Raji (cell line): ENCODE data around the gene PCGF3.

Experiments
- POLR2A ChIP-seq: IDR thresholded peaks from 2 replicates; pipeline ENCODE4 v1.6.1; 2011; ENCODE audit warnings: low read depth, low read length, control low read depth; ENCODE audit not compliant: insufficient read depth

Gene PCGF3

DNA sequence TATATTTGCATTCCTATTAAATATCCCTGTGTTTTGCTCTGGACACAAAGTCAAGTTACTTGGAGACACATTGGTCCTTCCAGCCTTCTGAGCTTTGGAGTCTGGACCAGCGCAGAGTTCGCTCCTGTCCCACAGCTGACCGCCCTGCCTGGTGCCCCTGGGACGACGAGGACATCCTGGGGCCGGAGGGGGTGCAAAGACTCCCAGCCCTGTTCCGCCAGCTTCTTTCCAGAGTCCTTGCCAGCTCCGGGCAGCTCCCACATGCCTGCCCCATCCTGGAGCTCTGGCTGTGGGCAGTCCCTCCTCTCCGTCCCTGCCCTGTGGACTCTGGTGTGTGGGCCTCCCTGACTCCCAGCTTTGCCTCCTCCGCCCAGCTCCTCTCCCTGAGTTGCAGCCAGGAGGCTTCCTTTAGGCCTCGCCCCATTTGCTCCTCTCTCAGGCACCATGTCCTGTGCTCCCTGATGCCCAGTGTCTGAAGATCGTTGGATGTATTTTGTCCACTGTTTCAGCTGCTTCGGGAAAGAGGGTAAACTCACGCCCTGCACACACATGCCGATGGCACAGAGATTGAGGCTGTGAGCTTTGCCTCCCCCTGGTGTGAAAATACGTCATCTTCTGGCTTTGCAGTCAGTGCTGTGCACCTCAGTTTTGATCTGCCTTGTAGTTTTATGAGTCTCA is 4.9 kb upstream of the PCGF3 start:
- no peak for TF ChIP-seq POLR2A

- no peak for TF ChIP-seq POLR2A
Measured at GRCh38 chr4:702618-703048, 3.0 kb upstream of the PCGF3 start.

- no peak for TF ChIP-seq POLR2A
Measured at GRCh38 chr4:703336-704197, 2.1 kb upstream of the PCGF3 start.

DNA sequence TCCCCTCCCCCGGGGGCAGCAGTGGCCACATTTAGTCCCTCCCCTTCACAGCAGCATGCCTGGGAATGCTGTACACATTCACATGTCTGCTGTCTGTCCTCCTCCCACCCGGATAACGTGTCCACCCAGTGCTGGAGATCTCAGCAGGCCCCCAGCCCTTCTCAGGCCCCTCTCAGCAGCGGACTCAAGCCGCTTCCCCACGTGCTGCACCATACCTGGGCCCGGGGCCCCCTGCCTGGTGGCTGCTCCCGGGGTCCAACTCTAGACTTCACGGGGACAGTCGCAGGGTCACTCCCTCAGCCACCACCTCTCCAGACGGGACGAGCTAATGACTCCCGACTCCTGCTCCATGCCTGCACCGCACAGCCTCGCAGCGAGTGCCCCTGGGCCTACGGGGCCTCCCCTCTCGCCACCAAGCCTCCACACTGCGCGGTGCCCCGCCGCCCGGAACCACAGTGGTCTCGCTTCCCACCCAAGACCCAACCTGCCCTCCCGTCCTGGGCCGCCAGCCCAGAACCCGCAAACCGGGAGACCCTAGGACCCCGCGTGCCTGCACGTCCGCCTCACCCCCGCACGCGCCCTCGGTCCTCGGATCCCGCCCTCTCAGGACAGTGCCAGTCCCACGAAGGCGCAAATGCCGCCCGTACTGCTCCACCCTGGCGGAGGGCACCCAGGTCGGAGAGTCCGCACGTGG is 1.3 kb upstream of the PCGF3 start:
- no peak for TF ChIP-seq POLR2A

- TF ChIP-seq POLR2A = no peak
Measured at GRCh38 chr4:704971-705277, 708 bp upstream of the PCGF3 start.

DNA sequence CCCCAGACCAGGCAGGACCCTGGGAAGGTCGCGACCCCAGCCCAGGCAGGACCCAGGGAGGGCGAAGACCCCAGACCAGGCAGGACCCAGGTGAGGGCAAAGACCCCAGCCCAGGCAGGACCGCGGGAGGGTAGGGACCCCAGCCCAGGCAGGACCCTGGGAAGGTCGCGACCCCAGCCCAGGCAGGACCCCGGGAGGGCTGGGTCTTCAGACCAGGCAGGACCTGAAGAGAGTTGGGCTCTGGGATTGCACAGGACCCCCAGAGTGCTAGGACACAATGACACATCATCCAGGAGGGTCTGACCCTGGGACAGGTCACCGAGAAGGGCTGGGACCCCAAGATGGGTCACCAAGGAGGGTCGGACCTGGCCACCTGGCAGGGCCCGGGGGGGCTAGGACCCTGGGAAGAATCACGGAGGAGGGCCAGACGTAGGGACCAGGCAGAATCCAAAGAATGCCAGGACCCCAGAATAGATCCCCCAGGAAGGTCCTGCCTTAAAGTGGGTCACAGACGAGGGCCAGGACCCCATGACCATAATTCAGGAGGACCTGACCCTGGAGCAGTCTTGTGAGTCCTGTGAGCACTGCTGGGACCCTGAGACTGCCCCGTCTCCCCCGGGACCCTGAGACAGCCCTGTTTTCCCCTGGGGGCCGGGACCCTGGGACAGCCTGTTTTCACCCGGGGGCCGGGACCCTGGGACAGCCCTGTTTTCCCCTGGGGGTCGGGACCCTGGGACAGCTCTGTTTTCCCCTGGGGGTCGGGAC is 1.4 kb downstream of the PCGF3 start:
- no peak for TF ChIP-seq POLR2A

DNA sequence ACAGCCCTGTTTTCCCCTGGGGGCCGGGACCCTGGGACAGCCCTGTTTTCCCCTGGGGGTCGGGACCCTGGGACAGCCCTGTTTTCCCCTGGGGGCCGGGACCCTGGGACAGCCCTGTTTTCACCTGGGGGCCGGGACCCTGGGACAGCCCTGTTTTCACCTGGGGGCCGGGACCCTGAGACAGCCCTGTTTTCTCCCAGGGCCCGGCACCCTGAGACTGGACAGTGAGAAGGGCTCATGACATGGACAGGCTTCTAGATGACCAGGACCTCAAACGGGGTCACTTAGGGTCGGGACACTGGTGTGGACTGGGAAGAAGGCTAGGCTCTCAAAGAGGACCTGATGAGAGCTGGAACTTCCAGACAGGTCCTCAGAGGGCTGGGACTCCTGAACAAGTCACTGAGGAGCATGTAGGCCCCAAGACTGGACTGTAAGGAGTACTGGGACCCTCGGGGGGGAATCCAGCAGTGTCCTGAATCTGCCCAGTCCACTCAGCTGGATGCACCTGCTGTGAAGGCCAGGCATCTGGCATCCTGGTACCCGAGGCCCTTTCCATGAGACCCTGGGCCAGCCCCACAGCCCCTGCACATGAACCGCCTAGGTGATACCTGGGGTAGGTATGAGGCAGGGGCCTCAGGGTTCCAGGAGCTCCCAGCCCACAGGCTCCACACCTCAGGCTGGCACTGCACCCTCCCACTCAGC is 2.4 kb downstream of the PCGF3 start:
- no peak for TF ChIP-seq POLR2A

- no peak for TF ChIP-seq POLR2A
Measured at GRCh38 chr4:708631-708933, 3.0 kb downstream of the PCGF3 start.

GRCh38 chr4:709348-709747 is 3.7 kb downstream of the PCGF3 start:
- TF ChIP-seq POLR2A = no peak

GRCh38 chr4:710116-710515 is 4.5 kb downstream of the PCGF3 start:
- TF ChIP-seq POLR2A = no peak

- no peak for TF ChIP-seq POLR2A
Measured at GRCh38 chr4:710916-711315, 5.3 kb downstream of the PCGF3 start.

GRCh38 chr4:712093-712492 is 6.5 kb downstream of the PCGF3 start:
- TF ChIP-seq POLR2A = no peak

- no peak for TF ChIP-seq POLR2A
Measured at GRCh38 chr4:712916-713632, 7.4 kb downstream of the PCGF3 start.

DNA sequence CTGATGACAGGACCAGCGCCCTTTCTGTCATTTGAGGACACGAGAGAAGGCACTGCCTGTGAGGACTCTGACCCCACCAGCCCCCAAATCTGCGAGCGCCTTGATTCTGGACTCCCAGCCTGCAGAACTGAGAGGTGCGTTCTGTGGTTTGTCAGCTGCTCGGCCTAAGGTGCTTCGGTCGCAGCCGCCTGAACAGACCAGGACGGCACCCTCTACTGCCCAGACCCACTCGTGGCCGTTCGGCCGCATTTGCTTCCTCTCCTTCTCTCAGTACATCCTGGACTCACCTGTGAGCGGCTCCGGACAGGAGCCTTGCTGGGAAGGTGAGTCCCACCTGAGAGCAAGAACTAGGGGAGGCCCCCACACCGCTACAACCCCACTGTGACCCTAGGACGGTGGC is 8.5 kb downstream of the PCGF3 start:
- TF ChIP-seq POLR2A = no peak
